CD14-positive monocyte (primary cell): Measurements from ENCODE around the gene NXNL2. TPM values are rescaled to one million over a fixed set of nuclear protein-coding genes. Genes with fewer than 3 reads are reported as not detected.

ENCODE experiments used
- DNase-seq, 3 donors: peaks; one replicate each; pipeline ENCODE4 v3.0.0-alpha.2; 2011 to 2022
- H2AFZ ChIP-seq: 2 replicates; pipeline ENCODE4 v1.6.0; 2012; ENCODE audit warnings: mild to moderate bottlenecking, low read depth, low read length, inconsistent platforms; ENCODE audit not compliant: insufficient read depth, poor library complexity, severe bottlenecking
- H3K27ac ChIP-seq, 2 donors: 1 replicate in 1 of 2; 2 replicates in 1 of 2; pipeline ENCODE4 v1.5.1; 2012 to 2013; ENCODE audit warnings: low read length in 2 of 2, control low read depth in 1 of 2, inconsistent platforms in 1 of 2, low read depth in 1 of 2, mild to moderate bottlenecking in 1 of 2
- H3K27me3 ChIP-seq, 2 donors: one replicate each; pipeline versions ENCODE4 v1.6.0 to v1.6.1; 2011 to 2013; ENCODE audit warnings: low read length in 2 of 2; ENCODE audit not compliant: control insufficient read depth in 2 of 2, insufficient read depth in 2 of 2
- H3K36me3 ChIP-seq, 2 donors: replicated peaks in 1 of 2; 1 replicate in 1 of 2; 2 replicates in 1 of 2; pipeline versions ENCODE4 v1.5.1 to v1.6.1; 2012 to 2013; ENCODE audit warnings: low read length in 2 of 2, control low read depth in 1 of 2, inconsistent platforms in 1 of 2, mild to moderate bottlenecking in 1 of 2; ENCODE audit not compliant: insufficient read depth in 2 of 2, control insufficient read depth in 1 of 2
- H3K4me1 ChIP-seq, 2 donors: 1 replicate in 1 of 2; 2 replicates in 1 of 2; pipeline versions ENCODE4 v1.5.1 to v1.6.1; 2012 to 2013; ENCODE audit warnings: low read length in 2 of 2, control low read depth in 1 of 2, inconsistent platforms in 1 of 2, mild to moderate bottlenecking in 1 of 2, moderate library complexity in 1 of 2; ENCODE audit not compliant: insufficient read depth in 2 of 2, control insufficient read depth in 1 of 2
- H3K4me2 ChIP-seq: replicated peaks from 2 replicates; pipeline ENCODE3; 2012; ENCODE audit warnings: low read length, moderate library complexity, mild to moderate bottlenecking; ENCODE audit not compliant: poor library complexity, severe bottlenecking; ENCODE audit errors: extremely low read depth
- H3K4me3 ChIP-seq, 3 experiments: fragments of 200-600 bp in 1 of 3; sonication (generic) in 1 of 3; replicated peaks in 1 of 3; 1 replicate in 2 of 3; 2 replicates in 1 of 3; pipeline ENCODE4 v1.5.1; 2011 to 2013; ENCODE audit warnings: low read length in 3 of 3, mild to moderate bottlenecking in 3 of 3, control low read depth in 2 of 3, low read depth in 2 of 3, inconsistent platforms in 1 of 3, moderate library complexity in 1 of 3
- H3K79me2 ChIP-seq: 2 replicates; pipeline ENCODE4 v1.6.0; 2012; ENCODE audit warnings: mild to moderate bottlenecking, control low read depth, inconsistent platforms, low read length, moderate library complexity; ENCODE audit not compliant: insufficient read depth
- H3K9ac ChIP-seq: 2 replicates; pipeline ENCODE4 v1.6.0; 2017; ENCODE audit warnings: low read length, mild to moderate bottlenecking; ENCODE audit not compliant: insufficient read depth, poor library complexity, severe bottlenecking
- H3K9me3 ChIP-seq, 2 donors: replicated peaks in 1 of 2; 1 replicate in 1 of 2; 2 replicates in 1 of 2; pipeline versions ENCODE4 v1.5.1 to v1.6.1; 2012 to 2013; ENCODE audit warnings: low read length in 2 of 2, control low read depth in 1 of 2; ENCODE audit not compliant: control insufficient read depth in 1 of 2, insufficient read depth in 1 of 2
- H4K20me1 ChIP-seq: 2 replicates; pipeline ENCODE4 v1.6.0; 2012; ENCODE audit warnings: mild to moderate bottlenecking, low read length, control low read depth, moderate library complexity; ENCODE audit not compliant: insufficient read depth
- H3K27ac Mint-ChIP-seq, 7 donors: one replicate each; pipeline ENCODE4 v1.8.0; 2020; ENCODE audit warnings: mild to moderate bottlenecking in 7 of 7, mixed read lengths in 7 of 7, moderate library complexity in 6 of 7, inconsistent platforms in 2 of 7
- H3K27me3 Mint-ChIP-seq, 3 donors: one replicate each; pipeline ENCODE4 v1.8.0; 2021 to 2022; ENCODE audit warnings: low read depth in 3 of 3, mild to moderate bottlenecking in 3 of 3, mixed read lengths in 3 of 3, moderate library complexity in 3 of 3, inconsistent platforms in 1 of 3
- H3K36me3 Mint-ChIP-seq, 2 donors: one replicate each; pipeline ENCODE4 v1.8.0; 2020; ENCODE audit warnings: mixed read lengths in 2 of 2, inconsistent platforms in 1 of 2, mild to moderate bottlenecking in 1 of 2
- H3K4me1 Mint-ChIP-seq: one replicate; pipeline ENCODE4 v1.8.0; 2020; ENCODE audit warnings: mild to moderate bottlenecking, mixed read lengths
- H3K4me3 Mint-ChIP-seq, 2 donors: one replicate each; pipeline ENCODE4 v1.8.0; 2020; ENCODE audit warnings: mild to moderate bottlenecking in 2 of 2, mixed read lengths in 2 of 2, moderate library complexity in 1 of 2
- H3K9me3 Mint-ChIP-seq, 7 donors: one replicate each; pipeline ENCODE4 v1.8.0; 2020 to 2022; ENCODE audit warnings: mixed read lengths in 7 of 7, mild to moderate bottlenecking in 6 of 7, moderate library complexity in 6 of 7, inconsistent platforms in 2 of 7
- CTCF ChIP-seq: fragments of 200-600 bp; IDR thresholded peaks from one replicate; pipeline ENCODE4 v1.8.0; 2022; ENCODE audit warnings: antibody characterized with exemption, mild to moderate bottlenecking
- WGBS: methylation state at CpG from one replicate; pipeline ENCODE4 v1.1.5; 2013; ENCODE audit warnings: missing lambda C conversion rate; ENCODE audit not compliant: insufficient coverage; 5-methylcytosine and 5-hydroxymethylcytosine counted together
- intact Hi-C, 2 donors: fragments of 100-400 bp; cut with micrococcal nuclease; formaldehyde crosslinking; loops; one replicate each; pipeline versions ENCODE4 v1.15.0 to v1.15.1; 2023
- polyA plus RNA-seq, 3 donors: library from polyadenylated mRNA; depleted of rRNA in 1 of 3; unstranded in 2 of 3; stranded (reverse) in 1 of 3; fragments of 300-500 nt in 2 of 3; fragments of >200 nt in 1 of 3; fragmentation: Illumina TruSeq in 2 of 3; gene quantifications; 1 replicate in 2 of 3; 2 replicates in 1 of 3; pipeline ENCODE4 v1.2.3, GENCODE V29; 2012 to 2021

The NXNL2 gene
- polyA plus RNA-seq, 3 donors = not detected

GRCh38 chr9:88511906-88512305, 23.1 kb upstream of the NXNL2 start:
- no peak overlapping the region for H3K27ac ChIP-seq
- peaks cover 3% of the 10 kb centered on the region for H3K4me1 Mint-ChIP-seq
- H3K79me2 ChIP-seq = no peaks in the 10 kb centered on the region
- H3K36me3 ChIP-seq = no peaks in the 10 kb centered on the region
- H3K9me3 ChIP-seq = peaks cover 0 to 11% of the 10 kb centered on the region in 2 donors
- peaks cover 2 to 20% (median 13%) of the 10 kb centered on the region in 7 donors for H3K9me3 Mint-ChIP-seq
- H2AFZ ChIP-seq = no peak overlapping the region
- H3K36me3 Mint-ChIP-seq = no peaks in the 10 kb centered on the region
- no peak overlapping the region for H3K4me3 Mint-ChIP-seq
- H3K4me3 ChIP-seq = no peak overlapping the region
- H3K4me2 ChIP-seq = no peak overlapping the region
- peaks cover 1 to 4% (median 2%) of the 10 kb centered on the region in 3 donors for H3K27me3 Mint-ChIP-seq
- DNase-seq = no peak
- H3K4me1 ChIP-seq = no peaks in the 10 kb centered on the region
- H3K27me3 ChIP-seq = no peaks in the 10 kb centered on the region
- no peak for TF ChIP-seq CTCF
- 100% methylated on average over 2 of the region's 4 CpGs for WGBS
- H3K27ac Mint-ChIP-seq = peak overlapping the region in 1 of 7 donors; percentile 9
- intact Hi-C loops = no loop called here
- H4K20me1 ChIP-seq = no peaks in the 10 kb centered on the region
- H3K9ac ChIP-seq = no peak overlapping the region

GRCh38 chr9:88514247-88514646, 20.7 kb upstream of the NXNL2 start:
- Histone ChIP-seq H3K9ac (no peak overlapping the region), H3K79me2 (no peaks in the 10 kb centered on the region), H3K36me3 (no peaks in the 10 kb centered on the region), H3K27me3 (no peaks in the 10 kb centered on the region), H3K4me2 (no peak overlapping the region), H3K9me3 (peaks cover 0 to 7% of the 10 kb centered on the region in 2 donors), H4K20me1 (no peaks in the 10 kb centered on the region), H2AFZ (no peak overlapping the region), H3K27ac (no peak overlapping the region), H3K4me1 (no peaks in the 10 kb centered on the region), H3K4me3 (no peak overlapping the region)
- H3K9me3 Mint-ChIP-seq = peaks cover 2 to 16% (median 10%) of the 10 kb centered on the region in 7 donors
- peaks cover 3% of the 10 kb centered on the region for H3K4me1 Mint-ChIP-seq
- H3K4me3 Mint-ChIP-seq = no peak overlapping the region
- H3K27me3 Mint-ChIP-seq = peaks cover 1 to 4% (median 2%) of the 10 kb centered on the region in 3 donors
- intact Hi-C loops = no loop called here
- DNase-seq = no peak
- TF ChIP-seq CTCF = no peak
- H3K27ac Mint-ChIP-seq = no peak overlapping the region
- H3K36me3 Mint-ChIP-seq = no peaks in the 10 kb centered on the region
- 94% methylated on average over 2 of the region's 6 CpGs for WGBS
